ENCODE data around the gene ZDHHC9. TPM values are rescaled to one million over a fixed set of nuclear protein-coding genes. Genes with fewer than 3 reads are reported as not detected.

ZDHHC9 gene
- 8.1 and 12.2 TPM in 2 replicates for polyA plus RNA-seq (2012; rRNA removed)
- 9.0 and 9.8 TPM in 2 replicates for polyA plus RNA-seq (2012; cell fraction: cytosol; rRNA removed)
- 8.9 and 11.0 TPM in 2 replicates for polyA plus RNA-seq (2012; cell fraction: nucleus; rRNA removed)

GRCh38 chrX:129843459-129844306 lies at the start of gene ZDHHC9:
ZDHHC9 (minus strand) TSS chrX:129843886; CDS start chrX:129841945, 1,941 bp downstream.
- Histone ChIP-seq H3K9ac (peak within 1 kb of the TSS; percentile 61), H3K9me2 (no peaks in the 10 kb centered on the region), H3K4me3 (ENCODE audit: low read depth in 2 of 2, low read length in 1 of 2) (peak within 1 kb of the TSS; percentile 58 to 65), H3K79me2 (ENCODE audit: insufficient read depth) (no peaks in the 10 kb centered on the region), H3F3A (replicated peaks; ENCODE audit: insufficient read depth) (no peaks in the 10 kb centered on the region), H2AFZ (ENCODE audit: low read depth) (peak within 1 kb of the TSS; percentile 78), H3K27ac (ENCODE audit: low read depth in 2 of 2, low read length in 1 of 2) (peak within 1 kb of the TSS in 1 of 2 experiments; percentile 45; a peak in 1 of 4 replicates), H3K36me3 (replicated peaks in 1 of 2; ENCODE audit: control insufficient read depth in 1 of 2, insufficient read depth in 2 of 2, low read length in 1 of 2) (no peaks in the 10 kb centered on the region), H3K27me3 (ENCODE audit: insufficient read depth) (peaks cover 40% of the 10 kb centered on the region), H4K20me1 (ENCODE audit: insufficient read depth) (no peaks in the 10 kb centered on the region), H3K4me2 (peak within 1 kb of the TSS; percentile 83), H3K9me3 (no peaks in the 10 kb centered on the region), H3K4me1 (ENCODE audit: control insufficient read depth in 1 of 2, insufficient read depth in 2 of 2, low read depth in 1 of 2, low read length in 1 of 2) (peaks cover 0 to 2% of the 10 kb centered on the region in 2 experiments; a peak in 2 of 4 replicates)
- POLR2A ChIA-PET, result no interaction called here
- peak; percentile 92 for DNase-seq
- CTCF ChIA-PET, result no interaction called here
- TF ChIP-seq GATA2 (CRISPR knock-in tag; IDR thresholded peaks at IDR 0.05) (no peak), FOXJ3 (CRISPR knock-in tag; IDR thresholded peaks at IDR 0.05) (no peak), CHD2 (IDR thresholded peaks at IDR 0.05; ENCODE audit: low read length, partially characterized antibody) (peak; percentile 41), PBX3 (IDR thresholded peaks at IDR 0.05) (peak; percentile 95), TAF1 (IDR thresholded peaks at IDR 0.05; ENCODE audit: borderline replicate concordance, low read depth, low read length) (no peak), NRF1 (IDR thresholded peaks at IDR 0.05; ENCODE audit: low read depth, low read length) (no peak), REST (IDR thresholded peaks at IDR 0.05; ENCODE audit: low read depth, low read length) (no peak), IRF3 (IDR thresholded peaks at IDR 0.05; ENCODE audit: low read depth, low read length) (peak; percentile 24; the same call in 1 of the 2 replicates), MXI1 (IDR thresholded peaks at IDR 0.05; ENCODE audit: low read depth, low read length) (peak; percentile 78), MAX (IDR thresholded peaks at IDR 0.05; ENCODE audit: low read depth) (no peak), GABPA (IDR thresholded peaks at IDR 0.05; ENCODE audit: low read depth) (no peak), FOSL2 (IDR thresholded peaks at IDR 0.05; ENCODE audit: borderline replicate concordance, low read depth) (no peak), FOXM1 (IDR thresholded peaks at IDR 0.05; ENCODE audit: low read depth) (no peak), RXRA (IDR thresholded peaks at IDR 0.05; ENCODE audit: borderline replicate concordance, low read depth) (no peak), TCF12 (IDR thresholded peaks at IDR 0.05) (no peak), RFX5 (IDR thresholded peaks at IDR 0.05; ENCODE audit: low read length) (peak; percentile 38; the same call in 1 of the 2 replicates), ZBTB33 (IDR thresholded peaks at IDR 0.05; ENCODE audit: borderline replicate concordance, low read depth) (no peak), JUND (IDR thresholded peaks at IDR 0.05) (no peak)
- WGBS (ENCODE audit: low lambda C conversion rate), result 38% methylated on average over 27 of the region's 72 CpGs
